H1 (cell line): ENCODE measurements around the gene MPND. TPM values are rescaled to one million over a fixed set of nuclear protein-coding genes. Genes with fewer than 3 reads are reported as not detected.

Experiments
- ASH2L ChIP-seq: fragments of 200-600, 300-600 bp; sonication (generic); IDR thresholded peaks from one replicate; pipeline ENCODE4 v1.7.1; 2017; ENCODE audit warnings: low read length
- ATF3 ChIP-seq: IDR thresholded peaks from 2 replicates; pipeline ENCODE4 v1.6.1; 2011; ENCODE audit warnings: low read depth, mild to moderate bottlenecking, low read length; ENCODE audit not compliant: insufficient read depth
- BCL11A ChIP-seq, 2 experiments: IDR thresholded peaks; one replicate each; pipeline ENCODE4 v1.6.1; 2011; ENCODE audit warnings: low read depth in 2 of 2, low read length in 2 of 2, mild to moderate bottlenecking in 2 of 2
- CHD2 ChIP-seq: IDR thresholded peaks from 2 replicates; pipeline ENCODE4 v1.6.1; 2012; ENCODE audit warnings: low read length, improper control_type of control experiment
- CTCF ChIP-seq, 3 experiments: IDR thresholded peaks; 1 replicate in 2 of 3; 2 replicates in 1 of 3; pipeline versions ENCODE4 v1.5.1 to v1.6.1; 2011; ENCODE audit warnings: low read length in 3 of 3, mild to moderate bottlenecking in 3 of 3, inconsistent platforms in 2 of 3, low read depth in 1 of 3, moderate library complexity in 1 of 3; ENCODE audit not compliant: insufficient read depth in 1 of 3; ENCODE audit errors: control extremely low read depth in 1 of 3
- E2F6 ChIP-seq: IDR thresholded peaks from 2 replicates; pipeline ENCODE4 v1.6.1; 2012; ENCODE audit warnings: inconsistent platforms
- EGR1 ChIP-seq: IDR thresholded peaks from 2 replicates; pipeline ENCODE4 v1.6.1; 2011; ENCODE audit warnings: low read depth, low read length, borderline replicate concordance
- EP300 ChIP-seq, 2 experiments: IDR thresholded peaks; 1 replicate in 1 of 2; 2 replicates in 1 of 2; pipeline ENCODE4 v1.6.1; 2011 to 2012; ENCODE audit warnings: low read depth in 2 of 2, low read length in 2 of 2, mild to moderate bottlenecking in 2 of 2, borderline replicate concordance in 1 of 2, inconsistent platforms in 1 of 2, moderate library complexity in 1 of 2
- EZH2 ChIP-seq: fragments of 200-600 bp; sonication (generic); IDR thresholded peaks from 2 replicates; pipeline ENCODE4 v1.7.1; 2012; ENCODE audit warnings: low read depth, mild to moderate bottlenecking, moderate library complexity, low read length, inconsistent platforms; ENCODE audit not compliant: severe bottlenecking
- FOSL1 ChIP-seq: IDR thresholded peaks from 2 replicates; pipeline ENCODE4 v1.6.1; 2011; ENCODE audit warnings: mild to moderate bottlenecking, low read depth, low read length, moderate library complexity; ENCODE audit not compliant: insufficient read depth
- HDAC2 ChIP-seq, 2 experiments: fragments of 300-600 bp in 1 of 2; sonication (generic) in 1 of 2; IDR thresholded peaks; 2 replicates each; pipeline ENCODE4 v1.6.1; 2011 to 2012; ENCODE audit warnings: low read depth in 2 of 2, low read length in 2 of 2, mild to moderate bottlenecking in 2 of 2, moderate library complexity in 2 of 2, borderline replicate concordance in 1 of 2, inconsistent platforms in 1 of 2
- KDM4A ChIP-seq: IDR thresholded peaks from one replicate; pipeline ENCODE4 v1.7.1; 2012; ENCODE audit warnings: low read depth, mild to moderate bottlenecking, moderate library complexity, low read length, inconsistent platforms; ENCODE audit not compliant: severe bottlenecking
- MAFK ChIP-seq: IDR thresholded peaks from 2 replicates; pipeline ENCODE4 v1.6.1; 2012; ENCODE audit warnings: low read depth, mild to moderate bottlenecking, improper control_type of control experiment, low read length
- MAX ChIP-seq: IDR thresholded peaks from 2 replicates; pipeline ENCODE4 v1.6.1; 2012; ENCODE audit warnings: inconsistent platforms
- SIX5 ChIP-seq: IDR thresholded peaks from 2 replicates; pipeline ENCODE4 v1.6.1; 2011; ENCODE audit warnings: mild to moderate bottlenecking, low read depth, low read length
- SP1 ChIP-seq: IDR thresholded peaks from 2 replicates; pipeline ENCODE4 v1.6.1; 2011; ENCODE audit warnings: low read depth, low read length
- TAF7 ChIP-seq: optimal IDR thresholded peaks from 2 replicates; pipeline ENCODE3; 2011; ENCODE audit warnings: low read depth, mild to moderate bottlenecking, inconsistent platforms, low read length, moderate library complexity, borderline replicate concordance
- TEAD4 ChIP-seq: IDR thresholded peaks from 2 replicates; pipeline ENCODE4 v1.6.1; 2012; ENCODE audit warnings: low read depth, low read length, inconsistent platforms, mixed read lengths
- polyA plus RNA-seq, 7 experiments: library from polyadenylated mRNA; depleted of rRNA in 3 of 7; stranded (reverse) in 5 of 7; unstranded in 2 of 7; fragments of >200 nt in 5 of 7; fragments of 200-250 nt in 2 of 7; gene quantifications; 1 replicate in 5 of 7; 2 replicates in 1 of 7; 4 replicates in 1 of 7; pipeline versions ENCODE4 v1.2.1 to v1.2.3, GENCODE V29; 2011 to 2013; ENCODE audit warnings: missing spikeins in 2 of 7, mixed read lengths in 2 of 7
- total RNA-seq: library from RNA; stranded (reverse); fragmentation: NEBNext Ultra II Directional; extraction: Animal tissue kit (Norgen Biotek cat#: 25700); gene quantifications from 2 replicates; pipeline ENCODE4 v1.2.1, GENCODE V29; 2021

Gene MPND
- total and polyA plus RNA-seq, 2 of the 8 experiments (the other 6 are each of a cell fraction or from before 2014, with no cell fraction given), result 22.9 to 27.7 TPM

- TF ChIP-seq EZH2, result no peak
- peak; percentile 66 for TF ChIP-seq ASH2L
- peak; percentile 87 for TF ChIP-seq MAX
- TF ChIP-seq ATF3, result peak; percentile 55
- TF ChIP-seq CHD2, result peak; percentile 73
- no peak for TF ChIP-seq BCL11A (IDR thresholded peaks at IDR 0.05; ENCODE audit: low read depth in 2 of 2, low read length in 2 of 2)
- peak; percentile 98 for TF ChIP-seq EGR1
- no peak for TF ChIP-seq MAFK
- 0 out of 4 replicates have a peak, but pooled peaks of 1 of the 2 experiments have one; percentile 42 for TF ChIP-seq HDAC2 (IDR thresholded peaks at IDR 0.05; ENCODE audit: borderline replicate concordance in 1 of 2, low read depth in 2 of 2, low read length in 2 of 2)
- peak; percentile 75 for TF ChIP-seq TAF7
- peak in 1 of 2 experiments; percentile 57; a peak in 1 of 3 replicates for TF ChIP-seq EP300 (IDR thresholded peaks at IDR 0.05; ENCODE audit: borderline replicate concordance in 1 of 2, low read depth in 2 of 2, low read length in 2 of 2)
- TF ChIP-seq CTCF (IDR thresholded peaks at IDR 0.05; ENCODE audit: control extremely low read depth in 1 of 3, insufficient read depth in 1 of 3, low read depth in 1 of 3, low read length in 3 of 3), result peak; percentile 92 to 99 (median 96)
- no peak for TF ChIP-seq FOSL1
- TF ChIP-seq SIX5, result no peak
- peak; percentile 58; the same call in 1 of the 2 replicates for TF ChIP-seq SP1
- peak; percentile 65 for TF ChIP-seq KDM4A
- 0 out of 2 replicates have a peak, but pooled peaks have one; percentile 23 for TF ChIP-seq E2F6
- TF ChIP-seq TEAD4, result 0 out of 2 replicates have a peak, but pooled peaks have one; percentile 51
These were observed 57.0 kb downstream of the MPND start, which contains the start of gene SH3GL1 (continued) for GRCh38 chr19:4400135-4400936.
